Left renal cortex interstitium (tissue), 4 donors: ENCODE data around the gene SDHB. TPM values are rescaled to one million over a fixed set of nuclear protein-coding genes. Genes with fewer than 3 reads are reported as not detected.

Experiments
- DNase-seq, 4 donors: peaks; one replicate each; pipeline ENCODE4 v3.0.0-alpha.2; 2013; ENCODE audit warnings: low read depth in 4 of 4, low spot score in 2 of 4, missing footprints in 1 of 4
- polyA plus RNA-seq, 4 donors: library from polyadenylated mRNA; unstranded; fragments of 120-200 nt; gene quantifications; one replicate each; pipeline ENCODE4 v1.2.1, GENCODE V29; 2013; ENCODE audit not compliant: insufficient read length in 4 of 4

Gene SDHB
- polyA plus RNA-seq, result 100 to 1,000 TPM; 123 to 182 (median 144) TPM

DNA sequence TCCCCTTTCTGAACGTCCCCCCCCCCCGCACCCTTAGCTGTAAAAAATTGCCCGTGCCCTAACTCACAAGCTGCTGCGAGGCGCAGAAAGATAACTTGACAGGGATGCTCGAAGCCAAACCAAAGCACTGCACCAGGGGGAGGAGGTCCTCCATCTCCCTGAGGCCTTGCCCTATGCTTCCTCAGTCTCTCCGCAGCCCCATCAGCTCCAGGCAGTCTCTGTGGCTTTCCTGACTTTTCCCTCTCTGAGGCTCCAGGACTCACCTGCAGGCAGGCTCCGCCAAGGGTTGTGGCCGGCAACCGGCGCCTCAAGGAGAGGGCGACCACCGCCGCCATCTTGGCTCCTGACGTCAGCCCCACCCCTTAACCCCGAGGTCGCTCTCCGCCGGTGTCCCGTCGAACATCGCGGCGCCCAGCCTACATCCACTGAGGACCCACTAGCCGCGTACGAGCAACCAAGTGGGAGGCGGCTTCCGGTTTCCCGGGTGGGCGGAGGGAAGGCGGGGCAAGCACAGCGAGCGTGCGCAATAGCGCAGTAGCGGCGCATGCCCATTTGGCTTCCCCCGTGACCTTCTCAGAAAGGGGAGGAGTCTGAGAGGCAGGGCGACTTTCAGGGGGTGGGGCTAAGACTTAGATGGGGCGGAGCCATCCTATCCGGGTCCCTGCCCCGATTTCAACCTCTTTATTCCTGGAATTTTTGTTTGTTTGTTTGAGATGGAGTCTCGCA lies at the start of gene SDHB:
SDHB (minus strand) TSS at position 348 of the 726 bp plus-strand sequence; CDS start at position 335, 13 bp downstream.
- peak; percentile 92 to 99 (median 96) for DNase-seq

GRCh38 chr1:17102232-17102631 lies 48.4 kb upstream of the SDHB start:
- no peak for DNase-seq

GRCh38 chr1:17101261-17101660 lies 47.4 kb upstream of the SDHB start:
- no peak for DNase-seq

- no peak for DNase-seq
Measured at GRCh38 chr1:17099616-17100340, 45.9 kb upstream of the SDHB start.

- DNase-seq, result no peak
Measured at GRCh38 chr1:17098446-17099317, 44.9 kb upstream of the SDHB start.

GRCh38 chr1:17097787-17098186 lies 44.0 kb upstream of the SDHB start:
- DNase-seq, result no peak

DNA sequence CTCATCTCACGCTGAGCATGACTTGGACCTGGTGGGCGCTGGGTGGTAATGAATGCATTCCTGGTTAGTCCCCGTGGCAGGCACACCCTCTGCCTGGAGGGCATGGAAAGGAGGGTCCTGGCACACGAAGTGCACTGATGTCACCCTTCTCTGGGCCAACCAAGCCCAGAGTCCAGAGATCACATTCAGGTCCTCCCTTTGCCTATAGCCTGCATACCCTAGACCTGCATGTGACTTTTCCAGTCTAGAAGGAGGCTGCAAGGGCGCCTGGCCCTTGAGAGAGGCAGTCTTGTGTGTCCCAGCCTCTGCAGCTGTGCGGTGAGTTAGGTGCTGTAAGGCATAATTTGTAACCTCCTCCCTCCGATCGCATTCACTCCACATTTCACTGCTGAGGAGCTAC lies 43.3 kb upstream of the SDHB start:
- no peak for DNase-seq

DNA sequence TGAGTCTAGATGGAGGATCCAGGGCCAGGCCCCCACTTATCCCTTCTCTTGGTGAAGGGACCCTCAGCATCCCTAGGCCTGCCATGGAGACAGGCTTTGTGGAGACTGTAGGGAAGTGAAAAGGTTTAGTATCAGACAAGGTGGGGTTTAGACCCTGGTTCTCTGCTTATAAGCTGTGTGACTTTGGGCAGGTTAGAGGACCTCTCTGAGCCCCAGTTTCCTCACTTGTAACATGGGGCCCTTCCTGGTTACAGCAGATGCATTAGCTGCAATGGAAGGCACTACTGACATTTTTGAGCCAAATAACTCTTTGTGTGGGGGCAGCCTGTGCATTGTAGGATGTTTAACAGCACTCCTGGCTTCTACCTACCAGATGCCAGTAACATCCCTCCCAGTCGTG lies 42.8 kb upstream of the SDHB start:
- no peak for DNase-seq

DNA sequence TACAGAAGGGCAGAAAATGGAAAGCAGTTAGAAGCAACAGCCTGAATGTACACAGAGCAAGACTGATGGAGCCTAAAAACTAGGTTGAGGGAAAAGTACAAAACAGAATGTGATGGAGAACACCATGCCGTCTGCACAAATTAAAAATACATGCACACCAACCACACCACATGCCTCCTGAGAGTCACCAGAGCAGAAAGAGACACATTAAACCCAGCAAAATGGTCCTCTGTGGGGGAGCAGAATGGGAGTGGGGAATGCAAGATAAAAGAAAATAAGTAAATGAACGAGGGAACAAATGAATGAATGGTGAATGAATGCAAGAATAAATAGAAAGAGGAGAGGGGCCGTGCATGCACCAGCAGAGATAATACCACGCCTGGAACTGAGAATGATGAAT lies 41.3 kb upstream of the SDHB start:
- DNase-seq, result no peak

DNA sequence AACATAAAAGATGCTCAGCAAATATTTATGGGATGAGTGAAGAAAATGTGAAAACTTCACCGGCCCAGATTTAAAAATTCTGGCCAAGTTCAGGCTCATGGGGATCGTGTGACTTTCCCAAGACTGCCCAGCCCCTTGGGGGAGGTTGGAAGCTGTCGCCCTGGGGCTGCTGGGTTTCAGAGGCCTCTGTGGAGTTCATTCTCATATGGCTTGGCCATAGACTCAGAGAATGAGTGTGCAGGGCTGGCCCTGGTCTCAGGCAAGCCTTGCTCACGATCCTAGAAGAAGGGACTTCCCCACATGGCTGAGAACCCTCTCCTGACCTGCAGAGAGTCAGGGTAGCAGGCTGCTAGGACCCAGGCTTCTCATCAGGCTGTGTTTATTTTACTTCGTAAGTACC lies 40.8 kb upstream of the SDHB start:
- no peak for DNase-seq

DNA sequence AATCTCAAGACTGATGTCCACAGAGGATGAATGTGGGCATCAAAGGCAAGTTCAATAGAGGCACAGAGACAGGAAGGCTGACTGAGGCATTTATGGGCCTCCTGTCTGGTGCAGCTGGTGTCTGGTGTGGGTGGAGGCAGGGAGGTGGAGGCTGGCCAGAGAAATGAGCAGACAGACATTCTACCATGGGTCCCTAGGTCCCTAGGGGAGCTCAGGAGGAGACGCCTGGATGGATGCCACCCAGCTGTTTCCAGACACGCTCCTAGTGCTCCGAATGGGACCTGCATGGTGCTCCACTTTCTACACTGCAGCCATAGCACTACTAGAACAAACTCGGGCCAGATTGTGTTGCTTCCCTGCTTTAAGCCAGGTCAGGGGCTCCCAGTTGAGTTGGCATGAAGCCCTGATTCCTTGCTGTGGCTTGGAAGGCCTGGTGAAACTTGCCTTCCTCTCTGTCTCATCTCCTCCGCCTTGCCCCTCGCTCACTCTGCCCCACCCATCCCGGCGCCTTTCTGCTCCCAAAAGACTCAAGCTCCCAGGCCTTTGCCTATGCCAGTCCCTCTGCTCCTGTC lies 40.1 kb upstream of the SDHB start:
- no peak for DNase-seq

DNA sequence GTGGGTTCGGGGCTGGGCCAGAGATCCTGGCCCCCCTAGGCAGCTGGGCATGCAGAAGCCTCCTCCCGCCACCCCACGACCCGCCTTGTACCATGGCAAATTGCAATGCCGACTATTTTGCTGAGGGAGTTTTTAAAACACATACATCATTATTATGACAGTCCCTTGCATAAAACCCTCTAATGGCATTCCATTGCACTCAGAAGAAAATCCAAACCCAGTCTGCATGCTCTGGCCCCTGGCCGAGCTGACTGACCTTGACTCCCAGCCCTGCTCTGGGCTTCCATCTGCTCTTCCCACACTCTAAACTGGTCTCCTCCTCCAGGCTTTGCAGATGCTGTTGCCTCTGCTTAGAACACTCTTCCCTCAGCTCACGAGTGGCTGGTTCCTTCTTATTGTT lies 37.4 kb upstream of the SDHB start:
- DNase-seq, result no peak

GRCh38 chr1:17089506-17089905 lies 35.7 kb upstream of the SDHB start:
- DNase-seq, result no peak

- DNase-seq, result no peak
Measured at GRCh38 chr1:17086751-17087150, 32.9 kb upstream of the SDHB start.

- no peak for DNase-seq
Measured at GRCh38 chr1:17084787-17085186, 31.0 kb upstream of the SDHB start.

- no peak for DNase-seq
Measured at GRCh38 chr1:17082761-17083160, 28.9 kb upstream of the SDHB start.

DNA sequence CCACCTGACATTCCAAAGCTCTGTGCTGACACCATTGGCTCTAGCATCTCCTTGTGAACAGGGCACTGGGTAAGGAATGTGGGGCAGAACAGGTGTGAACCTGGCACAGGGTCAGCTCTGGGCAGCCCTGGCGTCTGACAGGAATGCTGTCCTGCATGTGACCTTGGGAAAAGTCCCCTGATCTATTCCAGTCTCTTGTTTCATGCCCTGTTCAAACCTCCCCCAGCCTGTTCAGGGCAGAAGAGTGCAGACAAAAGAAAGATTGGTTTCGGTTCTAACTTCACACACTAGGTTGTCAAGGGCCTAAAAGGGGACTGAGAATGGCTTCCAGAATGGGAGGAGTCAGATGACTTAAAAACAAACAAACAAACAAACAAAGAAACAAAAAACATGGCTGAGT lies 27.6 kb upstream of the SDHB start:
- DNase-seq, result no peak

- DNase-seq, result no peak
Measured at GRCh38 chr1:17080880-17081279, 27.0 kb upstream of the SDHB start.

DNA sequence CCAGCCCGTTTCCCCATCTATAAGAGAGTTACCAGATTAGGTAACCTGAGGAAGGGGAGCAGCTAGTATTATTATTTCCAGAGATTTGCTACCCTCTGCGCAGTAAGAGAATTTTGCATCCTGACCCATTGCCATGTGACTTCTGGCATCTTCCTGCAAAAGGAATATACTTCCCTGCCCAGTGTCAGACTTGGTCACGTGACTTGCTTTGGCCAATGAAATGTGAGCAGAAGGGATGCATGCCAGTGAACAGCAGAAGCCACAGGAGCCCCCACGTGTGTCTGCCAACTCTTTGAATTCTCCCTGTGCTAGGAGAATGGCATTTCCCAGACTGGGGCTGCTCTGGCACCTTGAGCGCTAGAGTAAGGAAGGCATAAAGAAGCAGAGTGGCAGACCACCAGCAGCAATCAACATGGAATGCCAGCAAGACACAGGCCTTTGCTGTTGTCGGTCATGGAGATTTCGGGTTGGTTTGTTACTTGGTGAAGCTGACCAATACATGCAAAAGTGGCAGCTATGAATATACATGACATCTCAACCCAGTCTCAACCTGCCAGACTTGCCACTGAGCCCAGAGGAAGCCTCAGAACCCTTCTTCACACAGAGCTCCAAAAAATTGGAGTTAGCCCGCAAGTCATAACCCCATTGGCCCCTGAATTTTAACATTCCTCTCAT lies 26.4 kb upstream of the SDHB start:
- DNase-seq, result no peak
